Pericardium fibroblast (primary cell): Measurements from ENCODE around the gene DOK3. TPM values are rescaled to one million over a fixed set of nuclear protein-coding genes. Genes with fewer than 3 reads are reported as not detected.

Source experiments
- total RNA-seq: library from RNA; depleted of rRNA; stranded (reverse); fragments of >200 nt; gene quantifications from 2 replicates; pipeline ENCODE4 v1.2.3, GENCODE V29; 2015

The DOK3 gene, protein sequence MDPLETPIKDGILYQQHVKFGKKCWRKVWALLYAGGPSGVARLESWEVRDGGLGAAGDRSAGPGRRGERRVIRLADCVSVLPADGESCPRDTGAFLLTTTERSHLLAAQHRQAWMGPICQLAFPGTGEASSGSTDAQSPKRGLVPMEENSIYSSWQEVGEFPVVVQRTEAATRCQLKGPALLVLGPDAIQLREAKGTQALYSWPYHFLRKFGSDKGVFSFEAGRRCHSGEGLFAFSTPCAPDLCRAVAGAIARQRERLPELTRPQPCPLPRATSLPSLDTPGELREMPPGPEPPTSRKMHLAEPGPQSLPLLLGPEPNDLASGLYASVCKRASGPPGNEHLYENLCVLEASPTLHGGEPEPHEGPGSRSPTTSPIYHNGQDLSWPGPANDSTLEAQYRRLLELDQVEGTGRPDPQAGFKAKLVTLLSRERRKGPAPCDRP
- total RNA-seq: 0.34 and 0.93 TPM in 2 replicates

GRCh38 chr5:177509381-177509951 is at the start of gene DOK3:
Gene DOK3, minus strand, starts transcription at chr5:177509826. Its CDS starts 286 bp downstream, at chr5:177509540.

GRCh38 chr5:177554474-177555111 is 45.0 kb upstream of the DOK3 start, which contains the start of gene FAM193B:
Gene FAM193B, minus strand, starts transcription at chr5:177554563. Its CDS starts 105 bp downstream, at chr5:177554458.

GRCh38 chr5:177516601-177517568 is 7.3 kb upstream of the DOK3 start, which contains the start of gene DDX41:
Gene DDX41, minus strand, starts transcription at chr5:177516961. Its CDS starts 16 bp downstream, at chr5:177516945.

GRCh38 chr5:177497292-177498012 is 12.2 kb downstream of the DOK3 start, which contains the start of gene PDLIM7:
Gene PDLIM7, minus strand, starts transcription at chr5:177497604. Its CDS starts 1,092 bp downstream, at chr5:177496512.

DNA sequence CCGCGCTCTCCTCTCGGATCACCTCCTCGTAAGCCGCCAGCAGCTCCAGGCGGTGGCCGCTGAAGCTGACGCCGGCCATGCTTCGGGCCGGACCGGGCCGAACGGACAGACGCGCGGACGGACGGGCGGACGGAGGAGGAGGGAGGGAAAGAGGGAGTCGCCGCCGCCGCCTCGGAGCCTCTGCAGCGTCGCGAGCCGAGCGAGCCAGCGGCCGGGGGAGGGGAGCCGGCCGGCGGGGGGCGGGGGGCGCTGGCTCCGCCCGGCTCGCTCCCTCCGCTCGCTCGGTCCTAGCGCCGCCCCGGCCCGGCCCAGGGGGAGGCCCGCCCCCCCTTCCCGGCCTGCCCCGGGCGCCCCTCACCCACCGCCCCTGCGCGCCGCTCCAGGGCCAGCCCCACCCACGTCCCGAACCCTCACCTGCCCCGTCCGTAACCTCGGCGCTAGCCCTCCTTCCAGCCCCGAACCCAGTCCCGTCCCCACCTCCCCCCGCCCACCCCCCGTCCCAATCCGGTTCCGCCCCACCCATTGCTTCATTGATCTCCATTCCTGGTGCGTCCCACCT is 36.1 kb downstream of the DOK3 start, which contains the start of gene DBN1:
Gene DBN1, minus strand, starts transcription at position 192 of the 559 bp plus-strand sequence. Its CDS starts 113 bp downstream, at position 79.

Other genes starting within 250 kb of the DOK3 start
- 26.6 and 28.8 TPM in 2 replicates for gene RAB24, start 206.1 kb downstream of the DOK3 start, total RNA-seq
- gene PRELID1, start 206.0 kb downstream of the DOK3 start, total RNA-seq: 85.7 and 98.8 TPM in 2 replicates
- 3.4 and 7.7 TPM in 2 replicates for gene MXD3, start 197.9 kb downstream of the DOK3 start, total RNA-seq
- gene LMAN2, start 158.2 kb downstream of the DOK3 start, total RNA-seq: 195 and 277 TPM in 2 replicates
- gene RGS14, start 151.9 kb downstream of the DOK3 start, total RNA-seq: 12.9 and 16.6 TPM in 2 replicates
- not detected in 2 replicates for gene SLC34A1, start 125.4 kb downstream of the DOK3 start, total RNA-seq
- not detected in 2 replicates for gene PFN3, start 109.2 kb downstream of the DOK3 start, total RNA-seq
- 0.47 and 2.2 TPM in 2 replicates for gene F12, start 100.3 kb downstream of the DOK3 start, total RNA-seq
- gene GRK6, start 83.2 kb downstream of the DOK3 start, total RNA-seq: 18.0 and 19.2 TPM in 2 replicates
- 11.8 and 15.1 TPM in 2 replicates for gene PRR7, start 63.0 kb downstream of the DOK3 start, total RNA-seq
- 170 and 224 TPM in 2 replicates for gene DBN1, start 36.2 kb downstream of the DOK3 start, total RNA-seq
- gene PDLIM7, start 12.2 kb downstream of the DOK3 start, total RNA-seq: 195 and 378 TPM in 2 replicates
- 77.8 and 102 TPM in 2 replicates for gene DDX41, start 7.1 kb upstream of the DOK3 start, total RNA-seq
- gene FAM193B, start 44.7 kb upstream of the DOK3 start, total RNA-seq: 31.7 and 48.8 TPM in 2 replicates
- 123 and 174 TPM in 2 replicates for gene TMED9, start 82.4 kb upstream of the DOK3 start, total RNA-seq
- gene B4GALT7, start 90.3 kb upstream of the DOK3 start, total RNA-seq: 25.4 and 44.9 TPM in 2 replicates